Epithelial cell of esophagus (primary cell): ENCODE measurements around the gene GRIK1.

Experiments used
- DNase-seq: peaks from one replicate; pipeline ENCODE4 v3.0.0; 2010; ENCODE audit warnings: low read depth
- H3K4me3 ChIP-seq: 2 replicates; pipeline ENCODE4 v1.5.1; 2011; ENCODE audit warnings: mild to moderate bottlenecking, low read length, control low read depth
- CTCF ChIP-seq: IDR thresholded peaks from 2 replicates; pipeline ENCODE4 v1.5.1; 2011; ENCODE audit warnings: low read depth, mild to moderate bottlenecking, low read length, control low read depth, inconsistent platforms; ENCODE audit not compliant: insufficient read depth; ENCODE audit errors: missing control alignments

GRIK1 gene

GRCh38 chr21:29873908-29874307 is 65.9 kb downstream of the GRIK1 start:
- no peak for DNase-seq
- TF ChIP-seq CTCF: no peak

GRCh38 chr21:29870814-29871213 is 69.0 kb downstream of the GRIK1 start:
- TF ChIP-seq CTCF: no peak
- DNase-seq: peak; percentile 6
- no peak overlapping the region for H3K4me3 ChIP-seq

More at GRCh38 chr21:29873908-29874307, 65.9 kb downstream of the GRIK1 start:
- H3K4me3 ChIP-seq: no peak overlapping the region

- TF ChIP-seq CTCF: no peak
- no peak for DNase-seq
- no peak overlapping the region for H3K4me3 ChIP-seq
Observed at GRCh38 chr21:29867796-29868195, 72.0 kb downstream of the GRIK1 start.

GRCh38 chr21:29860346-29860745 is 79.5 kb downstream of the GRIK1 start:
- DNase-seq: no peak
- no peak for TF ChIP-seq CTCF
- H3K4me3 ChIP-seq: no peak overlapping the region

GRCh38 chr21:29857150-29857549 is 82.6 kb downstream of the GRIK1 start:
- TF ChIP-seq CTCF: no peak
- H3K4me3 ChIP-seq: no peak overlapping the region
- no peak for DNase-seq

GRCh38 chr21:29854795-29855194 is 85.0 kb downstream of the GRIK1 start:
- no peak for DNase-seq
- H3K4me3 ChIP-seq: no peak overlapping the region
- no peak for TF ChIP-seq CTCF

- no peak for DNase-seq
- TF ChIP-seq CTCF: no peak
- no peak overlapping the region for H3K4me3 ChIP-seq
Observed at GRCh38 chr21:29851611-29852010, 88.2 kb downstream of the GRIK1 start.
